Liver (tissue), 9 donors: ENCODE data around the gene BUD13. TPM values are rescaled to one million over a fixed set of nuclear protein-coding genes. Genes with fewer than 3 reads are reported as not detected.

Experiments
- DNase-seq: peaks from one replicate; pipeline ENCODE4 v3.0.0-alpha.2; 2017; ENCODE audit warnings: low spot score
- H3K27ac ChIP-seq, 2 donors: one replicate each; pipeline ENCODE4 v1.7.0; 2013; ENCODE audit warnings: inconsistent platforms in 2 of 2, low read length in 2 of 2, control low read depth in 1 of 2, low read depth in 1 of 2, mild to moderate bottlenecking in 1 of 2
- H3K27me3 ChIP-seq, 4 donors: one replicate each; pipeline versions ENCODE4 v1.6.1 to v1.7.0; 2013; ENCODE audit warnings: low read length in 3 of 4, inconsistent platforms in 1 of 4, mild to moderate bottlenecking in 1 of 4, moderate library complexity in 1 of 4; ENCODE audit not compliant: control insufficient read depth in 4 of 4, insufficient read depth in 4 of 4
- H3K36me3 ChIP-seq, 4 donors: one replicate each; pipeline versions ENCODE4 v1.6.1 to v1.7.0; 2013; ENCODE audit warnings: low read length in 3 of 4, mild to moderate bottlenecking in 3 of 4, low read depth in 1 of 4, moderate library complexity in 1 of 4; ENCODE audit not compliant: control insufficient read depth in 4 of 4, insufficient read depth in 3 of 4
- H3K4me1 ChIP-seq, 4 donors: one replicate each; pipeline versions ENCODE4 v1.6.1 to v1.7.0; 2013; ENCODE audit warnings: low read length in 3 of 4, mild to moderate bottlenecking in 3 of 4, moderate library complexity in 1 of 4; ENCODE audit not compliant: control insufficient read depth in 4 of 4, insufficient read depth in 4 of 4
- H3K4me3 ChIP-seq, 3 donors: one replicate each; pipeline versions ENCODE4 v1.6.1 to v1.7.0; 2013; ENCODE audit warnings: low read length in 3 of 3, control low read depth in 1 of 3, low read depth in 1 of 3, mild to moderate bottlenecking in 1 of 3
- H3K9ac ChIP-seq, 2 donors: one replicate each; pipeline ENCODE4 v1.7.0; 2013; ENCODE audit warnings: low read length in 2 of 2, mild to moderate bottlenecking in 2 of 2, moderate library complexity in 2 of 2, control low read depth in 1 of 2, low read depth in 1 of 2
- H3K9me3 ChIP-seq, 4 donors: one replicate each; pipeline versions ENCODE4 v1.6.1 to v1.7.0; 2013; ENCODE audit warnings: low read length in 3 of 4; ENCODE audit not compliant: control insufficient read depth in 4 of 4
- CTCF ChIP-seq: fragments of 150-350 bp; IDR thresholded peaks from 2 replicates; pipeline ENCODE4 v1.5.1; 2017; ENCODE audit warnings: improper control_type of control experiment, low read depth, low read length; ENCODE audit not compliant: missing input control
- EGR1 ChIP-seq, 2 donors: IDR thresholded peaks; 2 replicates each; pipeline ENCODE4 v1.6.1; 2016 to 2018; ENCODE audit warnings: antibody characterized with exemption in 2 of 2, low read depth in 2 of 2
- FOXA1 ChIP-seq: IDR thresholded peaks from 2 replicates; pipeline ENCODE4 v1.6.1; 2016; ENCODE audit warnings: antibody characterized with exemption
- GABPA ChIP-seq, 2 donors: IDR thresholded peaks in 1 of 2; conservative IDR thresholded peaks in 1 of 2; 2 replicates each; pipeline ENCODE4 v1.6.1; 2016; ENCODE audit warnings: antibody characterized with exemption in 2 of 2, mild to moderate bottlenecking in 1 of 2, moderate library complexity in 1 of 2
- HNF4A ChIP-seq, 2 donors: conservative IDR thresholded peaks; 2 replicates each; pipeline ENCODE4 v1.6.1; 2016; ENCODE audit warnings: antibody characterized with exemption in 2 of 2, mild to moderate bottlenecking in 2 of 2
- JUND ChIP-seq, 2 donors: IDR thresholded peaks; 2 replicates each; pipeline ENCODE4 v1.6.1; 2016; ENCODE audit warnings: antibody characterized with exemption in 2 of 2
- MAX ChIP-seq: IDR thresholded peaks from 2 replicates; pipeline ENCODE4 v1.6.1; 2016; ENCODE audit warnings: antibody characterized with exemption
- RAD21 ChIP-seq, 2 donors: IDR thresholded peaks; 2 replicates each; pipeline ENCODE4 v1.6.1; 2016; ENCODE audit warnings: antibody characterized with exemption in 2 of 2, mild to moderate bottlenecking in 2 of 2
- REST ChIP-seq: IDR thresholded peaks from 2 replicates; pipeline ENCODE4 v1.6.1; 2016; ENCODE audit warnings: antibody characterized with exemption, mild to moderate bottlenecking
- YY1 ChIP-seq: IDR thresholded peaks from 2 replicates; pipeline ENCODE4 v1.6.1; 2016; ENCODE audit warnings: antibody characterized with exemption, mild to moderate bottlenecking
- WGBS: extraction: QIAGEN DNeasy Blood & Tissue Kit; methylation state at CpG from one replicate; pipeline ENCODE4 v1.1.7; 2013; 5-methylcytosine and 5-hydroxymethylcytosine counted together
- polyA plus RNA-seq, 2 donors: library from polyadenylated mRNA; stranded (reverse) in 1 of 2; unstranded in 1 of 2; fragments of 200-250 nt in 1 of 2; fragments of >200 nt in 1 of 2; fragmentation: Nextera tagmentation in 1 of 2; extraction: Ambion mirVana in 1 of 2; gene quantifications; one replicate each; pipeline versions ENCODE4 v1.2.1 to v1.2.3, GENCODE V29; 2013 to 2015
- total RNA-seq, 2 donors: library from RNA; depleted of rRNA; stranded (reverse); fragments of >200 nt; gene quantifications; one replicate each; pipeline ENCODE4 v1.2.3, GENCODE V29; 2014
- donor health status: healthy.
- donor health status: healthy.
- donor health status: healthy.
- donor health status: healthy.
- donor health status: healthy.

BUD13 gene
- total and polyA plus RNA-seq, 4 donors = 3.9 to 7.4 (median 5.1) TPM

GRCh38 chr11:116733043-116733755 is 39.6 kb downstream of the BUD13 start:
- Histone ChIP-seq H3K4me3 (no peak overlapping the region), H3K9ac (no peak overlapping the region), H3K27me3 (no peaks in the 10 kb centered on the region), H3K9me3 (no peaks in the 10 kb centered on the region), H3K27ac (no peak overlapping the region), H3K36me3 (no peaks in the 10 kb centered on the region), H3K4me1 (peaks cover 0 to 8% (median 4%) of the 10 kb centered on the region in 4 donors)
- DNase-seq = no peak
- no peak for TF ChIP-seq YY1
- 75% methylated on average over 10 of the region's 10 CpGs for WGBS

GRCh38 chr11:116732271-116733042 is 40.3 kb downstream of the BUD13 start:
- H3K36me3 ChIP-seq = no peaks in the 10 kb centered on the region
- H3K27me3 ChIP-seq = no peaks in the 10 kb centered on the region
- no peaks in the 10 kb centered on the region for H3K9me3 ChIP-seq
- peaks cover 0 to 8% (median 4%) of the 10 kb centered on the region in 4 donors for H3K4me1 ChIP-seq
- TF ChIP-seq MAX (no peak), HNF4A (conservative IDR thresholded peaks at IDR 0.05) (no peak), CTCF (peak; percentile 77), JUND (IDR thresholded peaks at IDR 0.05) (no peak), EGR1 (IDR thresholded peaks at IDR 0.05; ENCODE audit: low read depth in 2 of 2) (no peak), GABPA (IDR thresholded peaks at IDR 0.05 in 1 of 2, conservative IDR thresholded peaks at IDR 0.05 in 1 of 2) (no peak), REST (no peak), RAD21 (IDR thresholded peaks at IDR 0.05) (peak; percentile 63 to 81), FOXA1 (no peak)
- peak; percentile 62 for DNase-seq
- H3K9ac ChIP-seq = no peak overlapping the region
- WGBS = 43% methylated on average over 25 of the region's 25 CpGs
- no peak overlapping the region for H3K4me3 ChIP-seq
- no peak overlapping the region for H3K27ac ChIP-seq
